Upper lobe of left lung (tissue), 6 donors: ENCODE data around the gene PLPPR3. TPM values are rescaled to one million over a fixed set of nuclear protein-coding genes. Genes with fewer than 3 reads are reported as not detected.

ENCODE experiments used
- ATAC-seq, 2 donors: fragments of 200-7000 bp; cut with Tn5 transposase; one replicate each; pipeline ENCODE4 v1.9.1; 2022; ENCODE audit warnings: mild to moderate bottlenecking in 2 of 2, moderate library complexity in 2 of 2; ENCODE audit not compliant: low FRiP score in 2 of 2
- DNase-seq, 2 donors: peaks; one replicate each; pipeline ENCODE4 v3.0.0-alpha.2; 2019 to 2020
- H3K27ac ChIP-seq, 4 donors: fragments of 200-600 bp; sonication (generic); one replicate each; pipeline ENCODE4 v1.5.1; 2016 to 2019
- H3K27me3 ChIP-seq, 4 donors: fragments of 200-600 bp; sonication (generic); one replicate each; pipeline ENCODE4 v1.5.1; 2017 to 2019
- H3K36me3 ChIP-seq, 4 donors: fragments of 200-600 bp; sonication (generic); one replicate each; pipeline ENCODE4 v1.5.1; 2016 to 2019
- H3K4me1 ChIP-seq, 4 donors: fragments of 200-600 bp; sonication (generic); one replicate each; pipeline ENCODE4 v1.5.1; 2018 to 2019
- H3K4me3 ChIP-seq, 4 donors: fragments of 200-600 bp; sonication (generic); one replicate each; pipeline ENCODE4 v1.5.1; 2017 to 2019; ENCODE audit warnings: mild to moderate bottlenecking in 2 of 4, moderate library complexity in 1 of 4
- H3K9me3 ChIP-seq, 4 donors: fragments of 200-600 bp; sonication (generic); one replicate each; pipeline ENCODE4 v1.5.1; 2018 to 2019
- EP300 ChIP-seq, 4 donors: sonication (generic); formaldehyde crosslinking; IDR thresholded peaks; one replicate each; pipeline ENCODE4 v1.5.1; 2017; ENCODE audit warnings: antibody characterized with exemption in 4 of 4, control low read depth in 2 of 4
- POLR2A ChIP-seq, 4 donors: fragments of 450-650 bp; IDR thresholded peaks; one replicate each; pipeline ENCODE4 v1.5.1; 2016 to 2017; ENCODE audit warnings: antibody characterized with exemption in 4 of 4, mild to moderate bottlenecking in 2 of 4
- POLR2AphosphoS5 ChIP-seq, 2 donors: sonication (generic); formaldehyde crosslinking; IDR thresholded peaks; one replicate each; pipeline ENCODE4 v1.5.1; 2017; ENCODE audit warnings: antibody characterized with exemption in 2 of 2
- WGBS, 2 donors: methylation state at CpG; one replicate each; pipeline ENCODE4 v1.1.5; 2017 to 2018; 5-methylcytosine and 5-hydroxymethylcytosine counted together
- total RNA-seq, 6 donors: library from RNA; depleted of rRNA in 4 of 6; stranded (reverse); fragments of >200 nt in 4 of 6; gene quantifications; one replicate each; pipeline versions ENCODE4 v1.1.0 to v1.2.1, GENCODE V29; 2016 to 2021
- TF ChIP-seq, protein P1 (sequence below), 6 experiments: fragments of 450-650 bp in 4 of 6; fragments of 200-600 bp in 2 of 6; sonication (generic) in 2 of 6; IDR thresholded peaks; one replicate each; pipeline ENCODE4 v1.5.1; 2016 to 2019; ENCODE audit warnings: antibody characterized with exemption in 6 of 6
- donor health status: DM: no; HTN: no; CAD: no; lungs with moderate emphysema.
- donor health status: DM: no; HTN: yes; CAD: no; lungs with severe emphysema.

The PLPPR3 gene
- total RNA-seq, 6 donors from 2014 or later: 0.63 to 14.2 (median 5.6) TPM

DNA sequence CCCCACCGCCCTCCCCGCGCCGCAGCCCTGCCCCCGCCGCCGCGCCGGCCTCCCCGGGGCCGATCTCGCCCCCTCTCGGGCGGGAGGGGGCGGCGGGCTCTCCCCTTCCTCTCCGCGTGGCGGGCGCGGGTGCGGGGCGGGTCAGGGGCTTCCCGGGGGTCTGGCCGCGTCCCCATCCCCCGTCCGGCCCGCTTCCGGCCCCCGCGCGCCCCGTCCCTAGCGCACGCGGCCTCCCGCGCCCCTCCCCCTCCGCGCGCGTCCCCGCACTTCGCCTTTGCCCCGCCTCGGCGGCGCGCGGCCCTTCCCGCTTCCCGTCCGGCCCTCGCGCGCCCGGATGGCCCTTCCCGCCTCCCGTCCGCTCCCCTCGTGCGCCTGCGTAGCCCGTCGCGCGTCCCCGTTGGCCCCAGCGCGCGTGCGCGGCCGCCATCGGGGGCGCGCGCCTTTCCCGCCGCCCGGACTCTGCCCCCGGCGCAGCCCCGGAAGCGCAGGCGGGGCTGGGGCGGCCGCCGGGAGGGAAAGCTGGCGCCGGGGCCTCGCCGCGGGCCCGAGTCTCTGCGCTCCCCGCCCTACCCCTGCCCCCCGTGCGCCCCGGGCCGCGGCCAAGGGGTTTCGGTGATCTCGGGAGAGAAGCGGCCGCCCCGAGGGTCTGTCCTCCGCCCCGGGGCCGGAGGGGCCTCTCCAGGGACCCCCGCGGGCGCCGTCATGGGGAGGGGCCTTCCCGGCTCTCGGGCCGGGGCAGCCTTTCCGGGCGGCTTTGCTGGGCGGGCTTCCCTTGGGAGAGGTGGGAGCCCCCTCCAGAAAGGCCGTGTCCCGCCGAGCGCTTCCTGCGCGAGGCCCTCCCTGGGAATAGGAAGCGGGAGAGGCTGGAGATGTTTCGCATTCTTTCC lies 24.0 kb downstream of the PLPPR3 start:
- Histone ChIP-seq H3K4me3 (peak overlapping the region; percentile 82 to 98 (median 92)), H3K9me3 (no peaks in the 10 kb centered on the region), H3K27ac (peak overlapping the region; percentile 95 to 100 (median 98)), H3K36me3 (peaks cover 0 to 41% (median 17%) of the 10 kb centered on the region in 4 donors), H3K27me3 (no peaks in the 10 kb centered on the region), H3K4me1 (peaks cover 57 to 68% (median 60%) of the 10 kb centered on the region in 4 donors)
- peak in 2 of 4 donors; percentile 19 to 23 for TF ChIP-seq POLR2A (IDR thresholded peaks at IDR 0.05)
- TF ChIP-seq, protein P1, sequence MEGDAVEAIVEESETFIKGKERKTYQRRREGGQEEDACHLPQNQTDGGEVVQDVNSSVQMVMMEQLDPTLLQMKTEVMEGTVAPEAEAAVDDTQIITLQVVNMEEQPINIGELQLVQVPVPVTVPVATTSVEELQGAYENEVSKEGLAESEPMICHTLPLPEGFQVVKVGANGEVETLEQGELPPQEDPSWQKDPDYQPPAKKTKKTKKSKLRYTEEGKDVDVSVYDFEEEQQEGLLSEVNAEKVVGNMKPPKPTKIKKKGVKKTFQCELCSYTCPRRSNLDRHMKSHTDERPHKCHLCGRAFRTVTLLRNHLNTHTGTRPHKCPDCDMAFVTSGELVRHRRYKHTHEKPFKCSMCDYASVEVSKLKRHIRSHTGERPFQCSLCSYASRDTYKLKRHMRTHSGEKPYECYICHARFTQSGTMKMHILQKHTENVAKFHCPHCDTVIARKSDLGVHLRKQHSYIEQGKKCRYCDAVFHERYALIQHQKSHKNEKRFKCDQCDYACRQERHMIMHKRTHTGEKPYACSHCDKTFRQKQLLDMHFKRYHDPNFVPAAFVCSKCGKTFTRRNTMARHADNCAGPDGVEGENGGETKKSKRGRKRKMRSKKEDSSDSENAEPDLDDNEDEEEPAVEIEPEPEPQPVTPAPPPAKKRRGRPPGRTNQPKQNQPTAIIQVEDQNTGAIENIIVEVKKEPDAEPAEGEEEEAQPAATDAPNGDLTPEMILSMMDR (IDR thresholded peaks at IDR 0.05): peak in 4 of 6 experiments; percentile 5 to 51 (median 20)
- TF ChIP-seq POLR2AphosphoS5 (IDR thresholded peaks at IDR 0.05): peak; percentile 65 to 83
- peak in 1 of 4 donors; percentile 80 for TF ChIP-seq EP300 (IDR thresholded peaks at IDR 0.05)
- 0 to 1% methylated on average over 2 to 66 of the region's 129 CpGs for WGBS, 2 donors
- DNase-seq: peak; percentile 82 to 98
- peak; percentile 19 to 66 for ATAC-seq

DNA sequence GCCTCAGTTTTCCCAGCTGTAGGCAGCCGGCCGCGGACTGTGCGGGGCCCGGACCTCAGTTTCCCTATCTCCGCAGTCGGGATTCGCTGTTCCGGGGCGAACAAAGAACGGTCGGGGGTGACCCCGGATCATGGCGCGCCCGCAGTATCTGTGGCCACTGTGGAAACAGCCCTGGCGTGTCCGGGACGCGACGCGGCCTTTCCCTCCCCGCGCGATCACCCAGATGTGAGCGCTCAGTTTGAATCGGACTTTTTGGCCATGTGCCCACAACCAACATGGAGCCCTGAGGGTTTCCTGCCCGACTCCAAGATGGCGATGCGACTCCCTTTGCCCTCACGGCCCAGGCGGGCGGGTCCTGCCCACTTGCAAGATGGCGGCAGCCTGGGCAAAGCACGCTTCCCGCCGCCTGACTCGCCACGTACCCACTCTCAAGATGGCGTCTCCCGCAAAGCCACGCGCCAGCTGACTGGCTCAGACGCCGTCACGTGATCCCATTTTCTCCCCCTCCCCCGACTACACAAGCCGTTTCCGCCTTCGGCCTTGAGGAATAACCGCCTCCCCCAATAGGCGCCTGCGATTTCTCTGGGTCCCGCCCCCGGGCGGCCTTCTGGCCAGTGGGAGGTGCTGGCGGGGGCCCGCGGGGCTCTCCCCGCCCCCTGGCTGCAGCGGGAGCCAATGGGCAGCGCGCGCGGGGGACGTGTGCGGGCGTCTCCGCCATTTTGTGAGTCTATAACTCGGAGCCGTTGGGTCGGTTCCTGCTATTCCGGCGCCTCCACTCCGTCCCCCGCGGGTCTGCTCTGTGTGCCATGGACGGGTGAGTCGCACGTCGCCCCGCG lies 24.8 kb downstream of the PLPPR3 start, which contains the start of gene PTBP1:
Gene PTBP1, plus strand, starts transcription at position 761 of the 836 bp plus-strand sequence. Its CDS starts 46 bp downstream, at position 807.
- Histone ChIP-seq H3K36me3 (peaks cover 0 to 35% (median 16%) of the 10 kb centered on the region in 4 donors), H3K9me3 (no peaks in the 10 kb centered on the region), H3K4me1 (peaks cover 52 to 65% (median 60%) of the 10 kb centered on the region in 4 donors), H3K27me3 (no peaks in the 10 kb centered on the region), H3K27ac (peak within 1 kb of the TSS; percentile 95 to 100 (median 98)), H3K4me3 (peak within 1 kb of the TSS; percentile 82 to 98 (median 92))
- ATAC-seq (peak; percentile 94 to 97), DNase-seq (peak; percentile 99 to 100)
- WGBS, 2 donors: 0% methylated on average over 15 to 29 of the region's 83 CpGs
- TF ChIP-seq EP300 (IDR thresholded peaks at IDR 0.05) (peak in 1 of 4 donors; percentile 25), POLR2A (IDR thresholded peaks at IDR 0.05) (peak in 2 of 4 donors; percentile 78 to 84), POLR2AphosphoS5 (IDR thresholded peaks at IDR 0.05) (peak; percentile 79)
- TF ChIP-seq, protein P1 (IDR thresholded peaks at IDR 0.05): peak in 2 of 6 experiments; percentile 5 to 36

- WGBS, 2 donors: 80 to 82% methylated on average over 9 to 36 of the region's 39 CpGs
- DNase-seq: peak in 1 of 2 donors; percentile 56
- Histone ChIP-seq H3K27ac (peak overlapping the region; percentile 83 to 100 (median 94)), H3K9me3 (no peaks in the 10 kb centered on the region), H3K4me1 (peaks cover 42 to 62% (median 58%) of the 10 kb centered on the region in 4 donors), H3K36me3 (peaks cover 0 to 25% (median 9%) of the 10 kb centered on the region in 4 donors), H3K27me3 (no peaks in the 10 kb centered on the region), H3K4me3 (peak overlapping the region; percentile 71 to 98 (median 92))
- no peak for TF ChIP-seq POLR2A (IDR thresholded peaks at IDR 0.05)
- no peak for TF ChIP-seq EP300 (IDR thresholded peaks at IDR 0.05)
- TF ChIP-seq, protein P1 (IDR thresholded peaks at IDR 0.05): no peak
- no peak for TF ChIP-seq POLR2AphosphoS5 (IDR thresholded peaks at IDR 0.05)
- ATAC-seq: no peak
These were observed 25.8 kb downstream of the PLPPR3 start for GRCh38 chr19:795691-796581.
